RWPE1 (cell line): Measurements from ENCODE around the gene RFX8.

Experiments
- CTCF ChIA-PET: fragments of 350-600 bp; sonication (Branson Sonifier 250); formaldehyde crosslinking; extraction: SDS; loops from one replicate; lab custom pipeline; 2021; lab: Yijun Ruan, JAX
- POLR2A ChIA-PET: fragments of 400-600 bp; formaldehyde crosslinking; extraction: SDS; loops from one replicate; lab custom pipeline; 2020; ENCODE audit warnings: antibody characterized with exemption; ENCODE audit not compliant: low non-redundant PET; lab: Yijun Ruan, JAX
- DNase-seq: peaks from one replicate; pipeline ENCODE4 v3.0.0; 2012; ENCODE audit warnings: low spot score
- H3K27ac ChIP-seq: fragments of 450-650 bp; 2 replicates; pipeline ENCODE4 v1.5.1; 2017
- TF ChIP-seq, protein P1 (sequence below): fragments of 450-650 bp; conservative IDR thresholded peaks from 2 replicates; pipeline ENCODE4 v1.5.1; 2017; ENCODE audit warnings: low read depth, mild to moderate bottlenecking

The RFX8 gene

DNA sequence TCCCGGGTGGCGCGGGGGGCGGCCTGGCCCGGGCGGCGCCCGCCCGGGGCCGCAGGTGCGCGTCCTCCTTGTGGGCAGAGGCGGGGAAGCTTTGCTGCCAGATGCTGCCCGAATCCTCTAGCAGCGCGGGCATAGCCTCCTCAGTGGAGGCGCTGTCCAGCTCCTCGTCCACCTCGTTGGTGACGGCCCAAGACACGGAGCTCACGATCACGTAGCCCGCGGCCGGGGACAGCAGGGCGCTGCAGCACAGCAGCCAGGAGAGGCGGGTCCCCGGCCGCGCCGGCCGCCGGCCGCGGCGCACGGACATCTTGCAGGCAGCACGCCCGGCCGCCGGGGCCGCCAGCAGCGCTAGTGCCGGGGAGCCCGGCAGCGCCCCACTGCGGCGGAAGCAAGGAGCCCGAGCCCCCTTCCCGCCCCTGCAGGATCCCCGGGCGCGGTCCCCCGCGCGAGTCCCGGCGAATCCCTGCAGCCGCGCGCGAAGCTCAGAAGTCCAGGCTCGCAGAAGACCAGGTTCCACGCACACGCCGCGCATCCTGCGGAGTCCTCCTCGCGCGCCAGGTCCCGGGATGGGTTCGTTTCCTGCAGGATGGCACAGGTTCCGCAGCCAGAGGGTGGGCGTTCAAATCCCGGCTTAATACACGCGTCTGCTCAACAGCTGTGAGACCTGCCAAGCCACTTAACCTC lies 87.6 kb downstream of the RFX8 start, which contains the start of gene CREG2:
Gene CREG2, minus strand, starts transcription at position 353 of the 684 bp plus-strand sequence. Its CDS starts 46 bp downstream, at position 307.
- peak; percentile 67 for DNase-seq
- TF ChIP-seq, protein P1, sequence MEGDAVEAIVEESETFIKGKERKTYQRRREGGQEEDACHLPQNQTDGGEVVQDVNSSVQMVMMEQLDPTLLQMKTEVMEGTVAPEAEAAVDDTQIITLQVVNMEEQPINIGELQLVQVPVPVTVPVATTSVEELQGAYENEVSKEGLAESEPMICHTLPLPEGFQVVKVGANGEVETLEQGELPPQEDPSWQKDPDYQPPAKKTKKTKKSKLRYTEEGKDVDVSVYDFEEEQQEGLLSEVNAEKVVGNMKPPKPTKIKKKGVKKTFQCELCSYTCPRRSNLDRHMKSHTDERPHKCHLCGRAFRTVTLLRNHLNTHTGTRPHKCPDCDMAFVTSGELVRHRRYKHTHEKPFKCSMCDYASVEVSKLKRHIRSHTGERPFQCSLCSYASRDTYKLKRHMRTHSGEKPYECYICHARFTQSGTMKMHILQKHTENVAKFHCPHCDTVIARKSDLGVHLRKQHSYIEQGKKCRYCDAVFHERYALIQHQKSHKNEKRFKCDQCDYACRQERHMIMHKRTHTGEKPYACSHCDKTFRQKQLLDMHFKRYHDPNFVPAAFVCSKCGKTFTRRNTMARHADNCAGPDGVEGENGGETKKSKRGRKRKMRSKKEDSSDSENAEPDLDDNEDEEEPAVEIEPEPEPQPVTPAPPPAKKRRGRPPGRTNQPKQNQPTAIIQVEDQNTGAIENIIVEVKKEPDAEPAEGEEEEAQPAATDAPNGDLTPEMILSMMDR: peak; percentile 75
- peak within 1 kb of the TSS; percentile 48 for H3K27ac ChIP-seq
- ChIA-PET CTCF (interaction anchor here (0.6 to 3.3 kb wide), 7 partner anchors 45 to 629 kb away, joined by 3 to 29 read pairs (median 3); no protein-coding TSS in a partner anchor), POLR2A (interaction anchor here (1.0 kb wide), 1 partner anchor 29 kb away, joined by 3 read pairs; no protein-coding TSS in a partner anchor)

DNA sequence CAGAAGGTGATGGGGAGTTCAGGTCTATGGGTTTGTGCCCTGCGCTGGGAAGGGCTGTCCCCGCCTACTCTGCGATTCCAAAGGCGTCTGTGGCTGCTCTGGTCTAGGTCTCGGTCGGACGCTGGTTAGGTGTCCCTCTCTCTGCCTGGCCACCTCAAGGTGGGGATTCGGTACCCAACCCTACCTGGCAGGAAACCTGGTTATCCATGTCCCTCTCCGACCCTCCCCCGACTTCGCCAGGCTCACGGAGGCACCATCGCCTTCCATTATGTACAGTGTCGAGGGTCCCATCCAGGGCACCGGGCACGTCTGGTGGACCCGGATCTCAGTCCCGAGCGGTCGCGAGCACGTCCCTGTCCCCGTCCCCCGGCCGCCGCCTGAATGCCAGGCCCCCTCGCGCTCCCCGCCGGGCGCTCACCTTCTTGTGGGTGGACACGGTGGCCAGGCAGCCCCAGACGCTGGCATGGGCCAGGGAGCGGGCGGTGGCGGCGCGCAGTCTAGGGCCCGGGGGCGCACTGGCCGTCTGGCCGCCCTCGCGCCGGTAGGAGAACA lies 88.2 kb downstream of the RFX8 start:
- CTCF ChIA-PET: interaction anchor here (0.6 to 3.3 kb wide), 7 partner anchors 10 to 487 kb away, joined by 3 to 29 read pairs (median 3); partner anchors contain the start of gene RNF149
- TF ChIP-seq, protein P1: no peak
- POLR2A ChIA-PET: no interaction called here
- no peak for DNase-seq
- H3K27ac ChIP-seq: peak overlapping the region; percentile 48

DNA sequence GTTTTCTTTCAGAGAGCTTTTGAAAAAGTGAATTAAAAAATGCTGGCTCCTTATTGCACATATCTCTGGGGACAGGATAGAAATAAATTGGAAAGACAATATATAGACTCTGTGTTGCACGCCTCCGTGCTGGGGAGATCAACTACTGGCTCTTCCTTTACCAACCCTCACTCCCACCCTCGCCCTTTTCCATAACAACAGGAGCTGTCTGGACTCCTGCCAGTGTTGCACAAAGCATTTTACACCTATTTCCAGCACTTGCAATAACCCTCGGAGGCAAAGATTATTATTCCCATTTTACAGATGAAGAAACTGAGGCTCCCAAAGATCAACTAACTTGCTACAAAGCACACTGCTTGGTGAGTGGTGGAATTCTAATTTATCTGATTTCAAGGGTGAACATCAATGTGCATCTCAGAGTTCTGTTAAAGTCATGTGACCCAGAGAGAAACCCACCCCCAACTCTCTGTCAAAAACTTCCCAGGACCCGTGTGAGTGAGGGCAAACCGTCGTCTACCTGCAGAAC lies 91.8 kb downstream of the RFX8 start:
- ChIA-PET POLR2A (no interaction called here), CTCF (no interaction called here)
- DNase-seq: no peak
- TF ChIP-seq, protein P1: no peak
- no peak overlapping the region for H3K27ac ChIP-seq

DNA sequence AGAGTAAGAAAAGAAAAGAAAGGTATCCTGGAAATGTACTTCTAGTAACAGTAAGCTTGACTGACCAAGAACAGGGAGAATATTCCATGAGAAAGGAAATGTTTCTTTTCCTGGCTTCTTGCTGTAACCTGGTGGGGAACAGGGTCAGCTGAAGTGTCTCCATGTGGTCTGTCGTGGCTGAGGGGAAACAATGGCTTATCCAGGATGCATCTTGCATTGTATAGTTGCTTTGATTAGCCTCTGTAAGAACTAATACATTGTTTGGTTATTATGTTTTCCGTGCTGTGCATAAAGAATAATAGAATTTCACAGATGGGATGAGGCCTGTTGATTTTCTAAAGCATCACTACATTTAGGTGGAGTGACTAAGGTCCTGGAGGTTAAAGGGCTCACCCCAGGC lies 92.5 kb downstream of the RFX8 start:
- TF ChIP-seq, protein P1: no peak
- ChIA-PET POLR2A (no interaction called here), CTCF (no interaction called here)
- no peak overlapping the region for H3K27ac ChIP-seq
- DNase-seq: no peak

DNA sequence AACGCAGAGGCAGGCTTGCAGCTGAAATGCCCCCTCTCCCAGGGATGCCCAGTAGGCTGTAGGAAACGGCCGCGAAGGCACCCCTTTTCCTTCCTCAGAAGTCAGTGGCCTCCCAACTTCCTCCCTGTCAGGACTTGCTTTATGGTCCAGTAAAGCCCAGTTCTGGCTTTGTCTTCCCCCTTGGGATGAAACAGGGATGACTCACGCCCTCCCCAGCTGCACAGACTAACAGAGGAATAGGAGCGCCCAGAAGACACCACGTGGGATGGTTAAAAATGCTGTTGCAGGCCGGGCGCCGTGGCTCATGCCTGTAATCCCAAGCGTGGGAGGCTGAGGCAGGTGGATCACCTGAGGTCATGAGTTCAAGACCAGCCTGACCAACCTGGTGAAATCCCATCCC lies 94.5 kb downstream of the RFX8 start:
- POLR2A ChIA-PET: no interaction called here
- TF ChIP-seq, protein P1: no peak
- peak; percentile 96 for DNase-seq
- CTCF ChIA-PET: no interaction called here
- H3K27ac ChIP-seq: peak overlapping the region; percentile 83

DNA sequence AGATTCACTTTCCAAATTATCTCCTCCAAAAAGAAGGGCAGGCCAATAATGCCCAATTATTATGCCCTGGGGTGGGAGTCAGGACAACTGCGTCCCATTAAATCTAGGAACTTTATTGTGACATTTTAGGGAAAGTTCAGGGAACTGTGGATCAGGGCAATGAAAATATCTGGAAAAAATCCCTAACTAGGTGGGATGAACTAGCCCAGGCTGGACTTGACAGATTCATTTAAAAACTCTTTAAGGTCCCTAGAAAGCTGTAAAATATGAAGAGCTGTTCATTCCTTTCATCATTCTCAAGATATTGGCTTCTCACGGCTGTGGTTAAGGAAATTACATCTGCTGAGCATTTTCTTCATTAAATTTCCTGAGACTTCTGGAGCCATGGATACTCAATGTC lies 95.8 kb downstream of the RFX8 start:
- POLR2A ChIA-PET: no interaction called here
- CTCF ChIA-PET: interaction anchor here (0.6 kb wide), 1 partner anchor 37 kb away, joined by 5 read pairs; no protein-coding TSS in a partner anchor
- DNase-seq: no peak
- H3K27ac ChIP-seq: no peak overlapping the region
- TF ChIP-seq, protein P1: no peak
